WTC11 (cell line): ENCODE results near the gene HIBADH.

Experiments
- CBFB ChIP-seq: sonication (generic); formaldehyde crosslinking; IDR thresholded peaks from 2 replicates; pipeline ENCODE4 v1.8.1; 2022; ENCODE audit warnings: mild to moderate bottlenecking, low read depth, missing genetic modification reagents
- CTCF ChIP-seq: fragments of 200-600 bp; IDR thresholded peaks from 2 replicates; pipeline ENCODE4 v1.8.0; 2022; ENCODE audit warnings: antibody characterized with exemption
- FOXJ3 ChIP-seq: sonication (generic); formaldehyde crosslinking; IDR thresholded peaks from 2 replicates; pipeline ENCODE4 v1.9.0; 2021; ENCODE audit warnings: missing genetic modification reagents, mild to moderate bottlenecking, borderline replicate concordance
- JUN ChIP-seq: sonication (generic); formaldehyde crosslinking; IDR thresholded peaks from 2 replicates; pipeline ENCODE4 v1.8.0; 2023; ENCODE audit warnings: mild to moderate bottlenecking, missing genetic modification reagents
- NFYB ChIP-seq: sonication (generic); formaldehyde crosslinking; conservative IDR thresholded peaks from 2 replicates; pipeline ENCODE4 v1.8.0; 2022; ENCODE audit warnings: low read depth, missing genetic modification reagents
- NR2C2 ChIP-seq: sonication (generic); formaldehyde crosslinking; IDR thresholded peaks from 2 replicates; pipeline ENCODE4 v1.8.0; 2022; ENCODE audit warnings: mild to moderate bottlenecking, missing genetic modification reagents
- PREB ChIP-seq: sonication (generic); formaldehyde crosslinking; IDR thresholded peaks from 2 replicates; pipeline ENCODE4 v1.8.1; 2022; ENCODE audit warnings: mild to moderate bottlenecking, missing genetic modification reagents, moderate library complexity, borderline replicate concordance
- SMAD3 ChIP-seq: sonication (generic); formaldehyde crosslinking; IDR thresholded peaks from 2 replicates; pipeline ENCODE4 v1.8.0; 2022; ENCODE audit warnings: missing genetic modification reagents, mild to moderate bottlenecking, borderline replicate concordance
- TF ChIP-seq, protein P1 (sequence below): sonication (generic); formaldehyde crosslinking; IDR thresholded peaks from 2 replicates; pipeline ENCODE4 v1.8.0; 2022; ENCODE audit warnings: mild to moderate bottlenecking, missing genetic modification reagents
- TF ChIP-seq, protein P2 (sequence below): sonication (generic); formaldehyde crosslinking; IDR thresholded peaks from 2 replicates; pipeline ENCODE4 v1.8.0; 2023; ENCODE audit warnings: missing genetic modification reagents
- TF ChIP-seq, protein P3 (sequence below): sonication (generic); formaldehyde crosslinking; IDR thresholded peaks from 2 replicates; pipeline ENCODE4 v1.8.1; 2023; ENCODE audit warnings: mild to moderate bottlenecking, missing genetic modification reagents, moderate library complexity

DNA sequence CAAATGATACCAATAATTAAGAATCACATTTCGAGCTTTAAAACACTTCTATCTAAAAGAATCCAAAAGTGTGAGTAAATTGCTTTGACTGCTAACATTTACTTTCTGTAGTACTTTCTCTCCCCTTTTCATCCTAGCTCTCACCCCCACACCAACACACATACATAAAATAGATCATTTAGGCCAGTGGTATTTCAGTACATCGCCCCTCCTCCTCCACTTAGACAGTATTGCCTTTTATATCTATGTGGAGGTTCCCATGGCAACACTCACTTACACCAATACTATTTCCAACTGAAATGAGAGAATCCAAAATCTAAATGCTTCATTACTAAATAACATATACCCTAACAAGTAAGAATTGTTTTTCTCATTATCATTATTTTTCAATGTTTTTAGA is 58.9 kb downstream of the HIBADH start:
- TF ChIP-seq CTCF (no peak), SMAD3 (CRISPR knock-in tag) (no peak), JUN (CRISPR knock-in tag) (no peak), PREB (CRISPR knock-in tag) (no peak), CBFB (CRISPR knock-in tag) (no peak), NR2C2 (no peak), FOXJ3 (no peak), NFYB (CRISPR knock-in tag) (no peak)
- TF ChIP-seq, protein P1, sequence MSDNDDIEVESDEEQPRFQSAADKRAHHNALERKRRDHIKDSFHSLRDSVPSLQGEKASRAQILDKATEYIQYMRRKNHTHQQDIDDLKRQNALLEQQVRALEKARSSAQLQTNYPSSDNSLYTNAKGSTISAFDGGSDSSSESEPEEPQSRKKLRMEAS (CRISPR knock-in tag) = no peak
- TF ChIP-seq, protein P2, sequence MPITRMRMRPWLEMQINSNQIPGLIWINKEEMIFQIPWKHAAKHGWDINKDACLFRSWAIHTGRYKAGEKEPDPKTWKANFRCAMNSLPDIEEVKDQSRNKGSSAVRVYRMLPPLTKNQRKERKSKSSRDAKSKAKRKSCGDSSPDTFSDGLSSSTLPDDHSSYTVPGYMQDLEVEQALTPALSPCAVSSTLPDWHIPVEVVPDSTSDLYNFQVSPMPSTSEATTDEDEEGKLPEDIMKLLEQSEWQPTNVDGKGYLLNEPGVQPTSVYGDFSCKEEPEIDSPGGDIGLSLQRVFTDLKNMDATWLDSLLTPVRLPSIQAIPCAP (CRISPR knock-in tag) = no peak
- TF ChIP-seq, protein P3, sequence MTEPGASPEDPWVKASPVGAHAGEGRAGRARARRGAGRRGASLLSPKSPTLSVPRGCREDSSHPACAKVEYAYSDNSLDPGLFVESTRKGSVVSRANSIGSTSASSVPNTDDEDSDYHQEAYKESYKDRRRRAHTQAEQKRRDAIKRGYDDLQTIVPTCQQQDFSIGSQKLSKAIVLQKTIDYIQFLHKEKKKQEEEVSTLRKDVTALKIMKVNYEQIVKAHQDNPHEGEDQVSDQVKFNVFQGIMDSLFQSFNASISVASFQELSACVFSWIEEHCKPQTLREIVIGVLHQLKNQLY (CRISPR knock-in tag) = no peak
